22Rv1 (cell line): Measurements from ENCODE around the gene ENHO.

Experiments
- CTCF ChIP-seq: fragments of 450-650 bp; IDR thresholded peaks from 2 replicates; pipeline ENCODE4 v1.5.1; 2017; ENCODE audit warnings: mild to moderate bottlenecking
- ZFX ChIP-seq: fragments of 450-650 bp; IDR thresholded peaks from 2 replicates; pipeline ENCODE4 v1.6.1; 2017; ENCODE audit warnings: antibody characterized with exemption, borderline replicate concordance

GRCh38 chr9:34558919-34559623 is 36.3 kb upstream of the ENHO start:
- TF ChIP-seq CTCF: no peak
- TF ChIP-seq ZFX: no peak
